PC-3 (cell line): ENCODE results near the gene GCG. TPM values are rescaled to one million over a fixed set of nuclear protein-coding genes. Genes with fewer than 3 reads are reported as not detected.

ENCODE experiments used
- ATAC-seq: fragments of 200-7000 bp; cut with Tn5 transposase; 2 replicates; pipeline ENCODE4 v1.9.1; 2020; ENCODE audit warnings: mild to moderate bottlenecking, moderate library complexity
- BruUV-seq: library from RNA; stranded (reverse); fragments of 400-500 nt; replicated peaks from 2 replicates; lab custom pipeline; 2021; lab: Mats Ljungman, UMichigan
- CTCF ChIA-PET: fragments of 300-600 bp; sonication (Branson Sonifier 250); formaldehyde crosslinking; loops from one replicate; lab custom pipeline; 2022; ENCODE audit warnings: antibody characterized with exemption; lab: Charles Lee
- POLR2A ChIA-PET: fragments of 300-600 bp; sonication (Branson Sonifier 250); formaldehyde crosslinking; loops from one replicate; lab custom pipeline; 2022; ENCODE audit warnings: antibody characterized with exemption; ENCODE audit not compliant: unreplicated experiment; lab: Charles Lee
- DNase-seq: peaks from one replicate; pipeline ENCODE4 v3.0.0-alpha.2; 2015
- H2AFZ ChIP-seq: fragments of 300-600 bp; sonication (generic); 2 replicates; pipeline ENCODE4 v1.6.0; 2016; ENCODE audit warnings: antibody characterized with exemption, low read length
- H3F3A ChIP-seq: fragments of 300-600 bp; sonication (generic); one replicate; pipeline ENCODE4 v1.6.0; 2017; ENCODE audit warnings: antibody characterized with exemption, low read length, control low read depth, mild to moderate bottlenecking; ENCODE audit not compliant: unreplicated experiment
- H3K27ac ChIP-seq: fragments of 300-600 bp; sonication (generic); 2 replicates; pipeline ENCODE4 v1.5.1; 2016; ENCODE audit warnings: mild to moderate bottlenecking, low read length
- H3K27me3 ChIP-seq: fragments of 300-600 bp; sonication (generic); 2 replicates; pipeline ENCODE4 v1.6.1; 2016; ENCODE audit warnings: low read length, mixed read lengths
- H3K36me3 ChIP-seq: fragments of 300-600 bp; sonication (generic); 2 replicates; pipeline ENCODE4 v1.6.1; 2016; ENCODE audit warnings: low read depth, mixed run types, low read length, mixed read lengths
- H3K4me1 ChIP-seq: fragments of 300-600 bp; sonication (generic); 2 replicates; pipeline ENCODE4 v1.5.1; 2016; ENCODE audit warnings: low read length; ENCODE audit not compliant: insufficient read depth
- H3K4me2 ChIP-seq: fragments of 300-600 bp; sonication (generic); 2 replicates; pipeline ENCODE4 v1.6.0; 2016; ENCODE audit warnings: low read length
- H3K4me3 ChIP-seq: fragments of 300-600 bp; sonication (generic); 2 replicates; pipeline ENCODE4 v1.5.1; 2016; ENCODE audit warnings: mild to moderate bottlenecking, low read length, mixed read lengths
- H3K79me2 ChIP-seq: fragments of 300-600 bp; sonication (generic); 2 replicates; pipeline ENCODE4 v1.6.1; 2017; ENCODE audit warnings: low read length, mixed read lengths
- H3K9ac ChIP-seq: fragments of 300-600 bp; sonication (generic); 2 replicates; pipeline ENCODE4 v1.6.0; 2016; ENCODE audit warnings: mild to moderate bottlenecking, low read length
- H3K9me2 ChIP-seq: fragments of 300-600 bp; sonication (generic); replicated peaks from 2 replicates; pipeline ENCODE4 v1.6.1; 2016; ENCODE audit warnings: mixed run types, low read length, mixed read lengths
- H3K9me3 ChIP-seq: fragments of 300-600 bp; sonication (generic); 2 replicates; pipeline ENCODE4 v1.6.1; 2016; ENCODE audit warnings: low read length, mixed read lengths
- H4K20me1 ChIP-seq: fragments of 300-600 bp; sonication (generic); 2 replicates; pipeline ENCODE4 v1.6.1; 2016; ENCODE audit warnings: low read length, mixed read lengths
- CTCF ChIP-seq: fragments of 300-600 bp; sonication (generic); conservative IDR thresholded peaks from 2 replicates; pipeline ENCODE4 v1.5.1; 2017; ENCODE audit warnings: antibody characterized with exemption, low read depth, mild to moderate bottlenecking, low read length
- EZH2 ChIP-seq: fragments of 300-600 bp; sonication (generic); IDR thresholded peaks from one replicate; pipeline ENCODE4 v1.6.1; 2017; ENCODE audit warnings: antibody characterized with exemption, mild to moderate bottlenecking, low read length; ENCODE audit not compliant: unreplicated experiment
- EZH2phosphoT487 ChIP-seq: fragments of 300-600 bp; sonication (generic); IDR thresholded peaks from 2 replicates; pipeline ENCODE4 v1.6.1; 2018; ENCODE audit warnings: mild to moderate bottlenecking, antibody characterized with exemption, low read length, borderline replicate concordance
- intact Hi-C: fragments of 100-400 bp; cut with micrococcal nuclease; formaldehyde crosslinking; loops from 2 replicates; pipeline ENCODE4 v1.9.0; 2023
- total RNA-seq: library from RNA; depleted of rRNA; stranded (reverse); fragments of >200 nt; gene quantifications from 2 replicates; pipeline ENCODE4 v1.2.3, GENCODE V29; 2014

GCG gene
- total RNA-seq, 1 experiment from 2014 or later, result not detected

- peaks cover 58% of the 10 kb centered on the region for H3K4me1 ChIP-seq
- peak overlapping the region; percentile 25; the same call in 1 of the 2 replicates for H2AFZ ChIP-seq
- intact Hi-C loops, result no loop called here
- peak overlapping the region; percentile 63 for H3K4me2 ChIP-seq
- H3K27me3 ChIP-seq, result no peaks in the 10 kb centered on the region
- H3K79me2 ChIP-seq, result no peaks in the 10 kb centered on the region
- no peak overlapping the region for H3K4me3 ChIP-seq
- POLR2A ChIA-PET, result no interaction called here
- ATAC-seq (no peak), DNase-seq (no peak)
- TF ChIP-seq EZH2 (no peak), EZH2phosphoT487 (no peak), CTCF (no peak)
- CTCF ChIA-PET, result no interaction called here
- H3K27ac ChIP-seq, result peak overlapping the region; percentile 95
- no peaks in the 10 kb centered on the region for H3K36me3 ChIP-seq
- no peaks in the 10 kb centered on the region for H3F3A ChIP-seq
- H3K9ac ChIP-seq, result peak overlapping the region; percentile 65
- no peaks in the 10 kb centered on the region for H4K20me1 ChIP-seq
- no peaks in the 10 kb centered on the region for H3K9me2 ChIP-seq
- no TSS peak for BruUV-seq
- H3K9me3 ChIP-seq, result 0 out of 2 replicates have a peak, but pooled peaks cover 9% of the 10 kb centered on the region
These were observed 39.8 kb downstream of the GCG start for GRCh38 chr2:162111958-162112850.

GRCh38 chr2:162107361-162107901 is 44.6 kb downstream of the GCG start:
- Histone ChIP-seq H3K27me3 (no peaks in the 10 kb centered on the region), H2AFZ (no peak overlapping the region), H4K20me1 (no peaks in the 10 kb centered on the region), H3K4me1 (peaks cover 53% of the 10 kb centered on the region), H3K4me2 (peak overlapping the region; percentile 56), H3K4me3 (no peak overlapping the region), H3K9me2 (no peaks in the 10 kb centered on the region), H3K79me2 (no peaks in the 10 kb centered on the region), H3K9ac (peak overlapping the region; percentile 69), H3K27ac (peak overlapping the region; percentile 94), H3F3A (no peaks in the 10 kb centered on the region), H3K9me3 (no peaks in the 10 kb centered on the region), H3K36me3 (no peaks in the 10 kb centered on the region)
- POLR2A ChIA-PET, result no interaction called here
- CTCF ChIA-PET, result no interaction called here
- intact Hi-C loops, result loop anchor here (1.0 to 5.0 kb wide), 4 partner anchors 11 to 80 kb away; no protein-coding TSS in a partner anchor
- DNase-seq (peak; percentile 79), ATAC-seq (peak; percentile 82)
- TF ChIP-seq CTCF (no peak), EZH2 (no peak), EZH2phosphoT487 (no peak)
- no TSS peak for BruUV-seq
